PC-9 (cell line): ENCODE results near the gene HACE1.

Experiments used
- EZH2 ChIP-seq: fragments of 200-600 bp; sonication (generic); IDR thresholded peaks from 2 replicates; pipeline ENCODE4 v1.8.0; 2017; ENCODE audit warnings: antibody characterized with exemption, low read depth
- TF ChIP-seq, protein P1 (sequence below): fragments of 200-600 bp; sonication (generic); conservative IDR thresholded peaks from 2 replicates; pipeline ENCODE4 v1.6.1; 2017; ENCODE audit warnings: mixed run types, antibody characterized with exemption, mild to moderate bottlenecking, moderate library complexity

DNA sequence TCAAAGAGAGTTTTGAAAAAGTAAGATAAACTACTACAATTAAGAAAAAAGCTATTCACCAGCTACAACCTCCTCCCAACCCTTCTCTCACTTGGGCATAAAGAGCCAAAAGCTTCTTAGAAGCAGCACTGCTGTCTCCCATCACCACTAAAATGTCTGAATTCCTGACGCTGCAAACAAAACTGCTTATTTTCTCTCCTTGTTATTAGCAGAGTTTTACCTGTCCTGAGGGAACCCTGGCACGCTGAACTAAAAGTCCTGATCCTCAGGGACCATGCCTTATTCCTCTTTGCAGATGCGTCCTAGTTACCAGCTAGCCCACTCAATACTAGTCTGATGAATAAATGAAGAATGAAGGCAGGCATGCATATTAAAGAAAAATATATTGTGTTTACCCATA is 1.1 kb downstream of the HACE1 start:
- TF ChIP-seq, protein P1, sequence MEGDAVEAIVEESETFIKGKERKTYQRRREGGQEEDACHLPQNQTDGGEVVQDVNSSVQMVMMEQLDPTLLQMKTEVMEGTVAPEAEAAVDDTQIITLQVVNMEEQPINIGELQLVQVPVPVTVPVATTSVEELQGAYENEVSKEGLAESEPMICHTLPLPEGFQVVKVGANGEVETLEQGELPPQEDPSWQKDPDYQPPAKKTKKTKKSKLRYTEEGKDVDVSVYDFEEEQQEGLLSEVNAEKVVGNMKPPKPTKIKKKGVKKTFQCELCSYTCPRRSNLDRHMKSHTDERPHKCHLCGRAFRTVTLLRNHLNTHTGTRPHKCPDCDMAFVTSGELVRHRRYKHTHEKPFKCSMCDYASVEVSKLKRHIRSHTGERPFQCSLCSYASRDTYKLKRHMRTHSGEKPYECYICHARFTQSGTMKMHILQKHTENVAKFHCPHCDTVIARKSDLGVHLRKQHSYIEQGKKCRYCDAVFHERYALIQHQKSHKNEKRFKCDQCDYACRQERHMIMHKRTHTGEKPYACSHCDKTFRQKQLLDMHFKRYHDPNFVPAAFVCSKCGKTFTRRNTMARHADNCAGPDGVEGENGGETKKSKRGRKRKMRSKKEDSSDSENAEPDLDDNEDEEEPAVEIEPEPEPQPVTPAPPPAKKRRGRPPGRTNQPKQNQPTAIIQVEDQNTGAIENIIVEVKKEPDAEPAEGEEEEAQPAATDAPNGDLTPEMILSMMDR: no peak
- TF ChIP-seq EZH2: no peak
